Loucy (cell line): ENCODE results near the gene GABRG3.

ENCODE experiments used
- H2AFZ ChIP-seq: fragments of 200-600 bp; sonication (generic); 2 replicates; pipeline ENCODE4 v1.6.0; 2016; ENCODE audit warnings: antibody characterized with exemption, mild to moderate bottlenecking, low read length, moderate library complexity
- H3F3A ChIP-seq: fragments of 200-600 bp; 2 replicates; pipeline ENCODE4 v1.6.0; 2016; ENCODE audit warnings: antibody characterized with exemption, low read depth, mild to moderate bottlenecking
- H3K27me3 ChIP-seq: fragments of 200-600 bp; sonication (generic); 2 replicates; pipeline ENCODE4 v1.6.1; 2014; ENCODE audit warnings: low read length, mild to moderate bottlenecking; ENCODE audit not compliant: insufficient read depth, poor library complexity, severe bottlenecking
- H3K36me3 ChIP-seq: fragments of 200-600 bp; sonication (generic); 2 replicates; pipeline ENCODE4 v1.6.1; 2016; ENCODE audit warnings: low read length; ENCODE audit not compliant: insufficient read depth
- H3K4me1 ChIP-seq: fragments of 200-600 bp; sonication (generic); 2 replicates; pipeline ENCODE4 v1.5.1; 2014; ENCODE audit warnings: low read length, mild to moderate bottlenecking; ENCODE audit not compliant: insufficient read depth, poor library complexity, severe bottlenecking
- H3K4me2 ChIP-seq: fragments of 200-600 bp; sonication (generic); 2 replicates; pipeline ENCODE4 v1.6.0; 2014; ENCODE audit warnings: antibody characterized with exemption, low read length, low read depth, mild to moderate bottlenecking; ENCODE audit not compliant: poor library complexity, severe bottlenecking
- H3K4me3 ChIP-seq: fragments of 200-600 bp; sonication (generic); 2 replicates; pipeline ENCODE4 v1.5.1; 2014; ENCODE audit warnings: low read length, mild to moderate bottlenecking, mixed read lengths; ENCODE audit not compliant: poor library complexity, severe bottlenecking
- H3K79me2 ChIP-seq: fragments of 200-600 bp; sonication (generic); 2 replicates; pipeline ENCODE4 v1.6.1; 2014; ENCODE audit warnings: low read length; ENCODE audit not compliant: insufficient read depth
- H3K9ac ChIP-seq: fragments of 200-600 bp; sonication (generic); 2 replicates; pipeline ENCODE4 v1.6.0; 2014; ENCODE audit warnings: mild to moderate bottlenecking, low read depth, low read length, moderate library complexity; ENCODE audit not compliant: poor library complexity, severe bottlenecking
- H3K9me2 ChIP-seq: fragments of 200-600 bp; sonication (generic); replicated peaks from 2 replicates; pipeline ENCODE4 v1.6.1; 2016; ENCODE audit warnings: low read depth, low read length, mixed read lengths
- H3K9me3 ChIP-seq: fragments of 200-600 bp; sonication (generic); 2 replicates; pipeline ENCODE4 v1.6.1; 2014; ENCODE audit warnings: mild to moderate bottlenecking, antibody characterized with exemption, low read length, low read depth; ENCODE audit not compliant: insufficient read depth
- H4K20me1 ChIP-seq: fragments of 200-600 bp; sonication (generic); 2 replicates; pipeline ENCODE4 v1.6.0; 2014; ENCODE audit warnings: antibody characterized with exemption, low read length, mild to moderate bottlenecking; ENCODE audit not compliant: insufficient read depth, poor library complexity, severe bottlenecking
- CTCF ChIP-seq: fragments of 200-600 bp; sonication (generic); conservative IDR thresholded peaks from 2 replicates; pipeline ENCODE4 v1.5.1; 2014; ENCODE audit warnings: mild to moderate bottlenecking, antibody characterized with exemption, low read length
- EZH2phosphoT487 ChIP-seq: fragments of 200-600 bp; IDR thresholded peaks from 2 replicates; pipeline ENCODE4 v1.6.1; 2018; ENCODE audit warnings: antibody characterized with exemption, mild to moderate bottlenecking, moderate library complexity, borderline replicate concordance

Gene GABRG3

GRCh38 chr15:27458345-27459084 is 487.5 kb downstream of the GABRG3 start:
- H3K9me3 ChIP-seq: no peaks in the 10 kb centered on the region
- H3K36me3 ChIP-seq: no peaks in the 10 kb centered on the region
- no peak overlapping the region for H3K4me3 ChIP-seq
- H3K9me2 ChIP-seq: no peaks in the 10 kb centered on the region
- H3K9ac ChIP-seq: no peak overlapping the region
- H3K79me2 ChIP-seq: no peaks in the 10 kb centered on the region
- H2AFZ ChIP-seq: no peak overlapping the region
- TF ChIP-seq EZH2phosphoT487: no peak
- TF ChIP-seq CTCF: no peak
- H3K4me2 ChIP-seq: no peak overlapping the region
- H4K20me1 ChIP-seq: no peaks in the 10 kb centered on the region
- H3K27me3 ChIP-seq: no peaks in the 10 kb centered on the region
- H3K4me1 ChIP-seq: no peaks in the 10 kb centered on the region
- no peaks in the 10 kb centered on the region for H3F3A ChIP-seq

- H3F3A ChIP-seq: no peaks in the 10 kb centered on the region
- H3K9me3 ChIP-seq: no peaks in the 10 kb centered on the region; the same call in 1 of the 2 replicates
- no peak overlapping the region for H3K4me2 ChIP-seq
- no peaks in the 10 kb centered on the region for H3K4me1 ChIP-seq
- no peak overlapping the region for H3K9ac ChIP-seq
- no peaks in the 10 kb centered on the region for H4K20me1 ChIP-seq
- no peak overlapping the region for H2AFZ ChIP-seq
- H3K27me3 ChIP-seq: no peaks in the 10 kb centered on the region
- no peak for TF ChIP-seq EZH2phosphoT487
- H3K9me2 ChIP-seq: no peaks in the 10 kb centered on the region
- no peak overlapping the region for H3K4me3 ChIP-seq
- no peaks in the 10 kb centered on the region for H3K79me2 ChIP-seq
- no peaks in the 10 kb centered on the region for H3K36me3 ChIP-seq
Observed at GRCh38 chr15:27459836-27460235, 488.9 kb downstream of the GABRG3 start.

GRCh38 chr15:27461181-27461580 is 490.2 kb downstream of the GABRG3 start:
- H3K4me3 ChIP-seq: no peak overlapping the region
- no peak for TF ChIP-seq CTCF
- no peak for TF ChIP-seq EZH2phosphoT487
- H3K4me2 ChIP-seq: no peak overlapping the region
- no peaks in the 10 kb centered on the region for H4K20me1 ChIP-seq
- no peaks in the 10 kb centered on the region for H3K36me3 ChIP-seq
- no peaks in the 10 kb centered on the region; the same call in 1 of the 2 replicates for H3K9me3 ChIP-seq
- no peak overlapping the region for H2AFZ ChIP-seq
- no peaks in the 10 kb centered on the region for H3F3A ChIP-seq
- no peaks in the 10 kb centered on the region for H3K27me3 ChIP-seq
- no peak overlapping the region for H3K9ac ChIP-seq
- no peaks in the 10 kb centered on the region for H3K9me2 ChIP-seq
- H3K4me1 ChIP-seq: no peaks in the 10 kb centered on the region
- H3K79me2 ChIP-seq: no peaks in the 10 kb centered on the region
